Measurements from ENCODE around the gene ODF4. TPM values are rescaled to one million over a fixed set of nuclear protein-coding genes. Genes with fewer than 3 reads are reported as not detected.
A peak's percentile ranks its signal among the peaks of the same experiment; 100 is the strongest.
"Not testable (repeated sequence)": the region's sequence is repeated elsewhere in the genome, so short reads cannot be mapped to it uniquely, and the experiment has no call there.

ODF4 gene
- total RNA-seq, 2 experiments from 2014 or later, result not detected

GRCh38 chr17:8377422-8377821 is 37.8 kb downstream of the ODF4 start:
- POLR2A ChIA-PET, result interaction anchor here (0.8 kb wide), 1 partner anchor 15 kb away, joined by 3 read pairs; no protein-coding TSS in a partner anchor
- CTCF ChIA-PET, result interaction anchor here (0.6 to 1.6 kb wide), 5 partner anchors 9 to 239 kb away, joined by 3 to 6 read pairs (median 4); no protein-coding TSS in a partner anchor
- peaks cover 65% of the 10 kb centered on the region for H3K4me1 Mint-ChIP-seq
- no peaks in the 10 kb centered on the region for H3K9me3 Mint-ChIP-seq
- peaks cover 56% of the 10 kb centered on the region for H3K36me3 Mint-ChIP-seq (ENCODE audit: low read depth)
- no peak for DNase-seq
- no peaks in the 10 kb centered on the region for H3K27me3 Mint-ChIP-seq
- peak overlapping the region; percentile 86 for H3K27ac Mint-ChIP-seq
- peak overlapping the region; percentile 77 for H3K4me3 Mint-ChIP-seq

GRCh38 chr17:8378117-8378516 is 38.5 kb downstream of the ODF4 start:
- peak overlapping the region; percentile 64 for H3K27ac Mint-ChIP-seq

GRCh38 chr17:8380049-8380448 is 40.4 kb downstream of the ODF4 start:
- ChIA-PET POLR2A (interaction anchor here (0.7 kb wide), 1 partner anchor 15 kb away, joined by 3 read pairs; no protein-coding TSS in a partner anchor), CTCF (no interaction called here)
- Mint-ChIP-seq H3K9me3 (no peaks in the 10 kb centered on the region), H3K27ac (no peak overlapping the region), H3K4me3 (peak overlapping the region; percentile 52), H3K36me3 (ENCODE audit: low read depth) (peaks cover 63% of the 10 kb centered on the region), H3K27me3 (no peaks in the 10 kb centered on the region), H3K4me1 (peaks cover 83% of the 10 kb centered on the region)
- DNase-seq, result no peak

More at GRCh38 chr17:8378117-8378516, 38.5 kb downstream of the ODF4 start:
- DNase-seq, H3K27me3 Mint-ChIP-seq, POLR2A ChIA-PET, CTCF ChIA-PET, H3K4me3 Mint-ChIP-seq, H3K9me3 Mint-ChIP-seq: not testable (repeated sequence)
- Mint-ChIP-seq H3K36me3 (ENCODE audit: low read depth) (peaks cover 63% of the 10 kb centered on the region), H3K4me1 (peaks cover 72% of the 10 kb centered on the region)

GRCh38 chr17:8382052-8382879 is 42.6 kb downstream of the ODF4 start:
- Mint-ChIP-seq H3K9me3 (no peaks in the 10 kb centered on the region), H3K27me3 (no peaks in the 10 kb centered on the region), H3K27ac (peak overlapping the region; percentile 98), H3K36me3 (ENCODE audit: low read depth) (peaks cover 48% of the 10 kb centered on the region), H3K4me1 (peaks cover 76% of the 10 kb centered on the region), H3K4me3 (peak overlapping the region; percentile 99)
- no peak for DNase-seq
- ChIA-PET POLR2A (interaction anchor here (0.6 kb wide), 1 partner anchor 178 kb away, joined by 4 read pairs; no protein-coding TSS in a partner anchor), CTCF (interaction anchor here (0.7 to 2.7 kb wide), 9 partner anchors 9 to 403 kb away, joined by 3 to 20 read pairs (median 7); no protein-coding TSS in a partner anchor)

- POLR2A ChIA-PET, result no interaction called here
- CTCF ChIA-PET, result interaction anchor here (0.7 to 2.7 kb wide), 8 partner anchors 9 to 363 kb away, joined by 3 to 20 read pairs (median 6); no protein-coding TSS in a partner anchor
- peak overlapping the region; percentile 99 for H3K4me3 Mint-ChIP-seq
- peaks cover 44% of the 10 kb centered on the region for H3K36me3 Mint-ChIP-seq (ENCODE audit: low read depth)
- no peaks in the 10 kb centered on the region for H3K27me3 Mint-ChIP-seq
- H3K9me3 Mint-ChIP-seq, result no peaks in the 10 kb centered on the region
- no peak for DNase-seq
- peaks cover 72% of the 10 kb centered on the region for H3K4me1 Mint-ChIP-seq
- peak overlapping the region; percentile 98 for H3K27ac Mint-ChIP-seq
These were observed 43.2 kb downstream of the ODF4 start for GRCh38 chr17:8382880-8383142.

- H3K27ac Mint-ChIP-seq, result peak within 1 kb of the TSS; percentile 98
- ChIA-PET CTCF (interaction anchor here (0.5 to 2.7 kb wide), 41 partner anchors 8 to 1171 kb away, joined by 3 to 20 read pairs (median 3); partner anchors contain the start of genes AURKB, NDEL1, RNF222 and SLC25A35), POLR2A (interaction anchor here (0.6 kb wide), 1 partner anchor 362 kb away, joined by 5 read pairs; no protein-coding TSS in a partner anchor)
- H3K4me3 Mint-ChIP-seq, result peak within 1 kb of the TSS; percentile 99
- H3K4me1 Mint-ChIP-seq, result peaks cover 68% of the 10 kb centered on the region
- peak; percentile 98 for DNase-seq
- H3K9me3 Mint-ChIP-seq, result no peaks in the 10 kb centered on the region
- peaks cover 44% of the 10 kb centered on the region for H3K36me3 Mint-ChIP-seq (ENCODE audit: low read depth)
- H3K27me3 Mint-ChIP-seq, result no peaks in the 10 kb centered on the region
These were observed 43.6 kb downstream of the ODF4 start, which contains the start of gene RPL26 for GRCh38 chr17:8383143-8383822. Gene RPL26, minus strand, starts transcription at chr17:8383193. Its CDS starts 883 bp downstream, at chr17:8382310.

- DNase-seq, result no peak
- ChIA-PET POLR2A (no interaction called here), CTCF (no interaction called here)
- no peaks in the 10 kb centered on the region for H3K9me3 Mint-ChIP-seq
- H3K4me1 Mint-ChIP-seq, result peaks cover 53% of the 10 kb centered on the region
- peak overlapping the region; percentile 99 for H3K4me3 Mint-ChIP-seq
- H3K27me3 Mint-ChIP-seq, result no peaks in the 10 kb centered on the region
- peaks cover 30% of the 10 kb centered on the region for H3K36me3 Mint-ChIP-seq (ENCODE audit: low read depth)
- peak overlapping the region; percentile 98 for H3K27ac Mint-ChIP-seq
These were observed 45.2 kb downstream of the ODF4 start for GRCh38 chr17:8384801-8385378.

GRCh38 chr17:8386841-8387240 is 47.2 kb downstream of the ODF4 start:
- no peak for DNase-seq
- H3K4me3 Mint-ChIP-seq, result no peak overlapping the region
- POLR2A ChIA-PET, result no interaction called here
- H3K27me3 Mint-ChIP-seq, result no peaks in the 10 kb centered on the region
- peaks cover 12% of the 10 kb centered on the region for H3K36me3 Mint-ChIP-seq (ENCODE audit: low read depth)
- no peaks in the 10 kb centered on the region for H3K9me3 Mint-ChIP-seq
- peaks cover 35% of the 10 kb centered on the region for H3K4me1 Mint-ChIP-seq
- peak overlapping the region; percentile 66 for H3K27ac Mint-ChIP-seq
- CTCF ChIA-PET, result interaction anchor here (0.7 to 1.6 kb wide), 2 partner anchors 10 to 841 kb away, joined by 4 read pairs; partner anchors contain the start of gene KRABD2

GRCh38 chr17:8387914-8388651 is 48.4 kb downstream of the ODF4 start:
- CTCF ChIA-PET, result no interaction called here
- no peaks in the 10 kb centered on the region for H3K9me3 Mint-ChIP-seq
- peaks cover under 1% of the 10 kb centered on the region for H3K36me3 Mint-ChIP-seq (ENCODE audit: low read depth)
- POLR2A ChIA-PET, result no interaction called here
- DNase-seq, result no peak
- no peak overlapping the region for H3K27ac Mint-ChIP-seq
- no peak overlapping the region for H3K4me3 Mint-ChIP-seq
- no peaks in the 10 kb centered on the region for H3K27me3 Mint-ChIP-seq
- peaks cover 25% of the 10 kb centered on the region for H3K4me1 Mint-ChIP-seq

- CTCF ChIA-PET, result interaction anchor here (0.8 to 2.4 kb wide), 4 partner anchors 8 to 273 kb away, joined by 3 to 15 read pairs (median 6); partner anchors contain the start of genes ALOXE3 and KRABD2
- peaks cover 14% of the 10 kb centered on the region for H3K27me3 Mint-ChIP-seq
- H3K9me3 Mint-ChIP-seq, result no peaks in the 10 kb centered on the region
- DNase-seq, result no peak
- peaks cover 4% of the 10 kb centered on the region for H3K36me3 Mint-ChIP-seq (ENCODE audit: low read depth)
- POLR2A ChIA-PET, result no interaction called here
- peaks cover 13% of the 10 kb centered on the region for H3K4me1 Mint-ChIP-seq
- no peak overlapping the region for H3K4me3 Mint-ChIP-seq
- no peak overlapping the region for H3K27ac Mint-ChIP-seq
These were observed 52.1 kb downstream of the ODF4 start for GRCh38 chr17:8391711-8392110.

- CTCF ChIA-PET, result interaction anchor here (1.0 to 2.4 kb wide), 3 partner anchors 9 to 15 kb away, joined by 3 to 15 read pairs (median 9); partner anchors contain the start of gene KRABD2
- no peak for DNase-seq
- Mint-ChIP-seq H3K4me3 (no peak overlapping the region), H3K27me3 (peaks cover 14% of the 10 kb centered on the region), H3K27ac (peak overlapping the region; percentile 57), H3K9me3 (no peaks in the 10 kb centered on the region), H3K4me1 (peaks cover 12% of the 10 kb centered on the region), H3K36me3 (ENCODE audit: low read depth) (peaks cover 4% of the 10 kb centered on the region)
- POLR2A ChIA-PET, result interaction anchor here (1.0 kb wide), 1 partner anchor 15 kb away, joined by 3 read pairs; the partner anchor contains the start of gene KRABD2
These were observed 52.6 kb downstream of the ODF4 start for GRCh38 chr17:8392274-8392673.

Data from activated CD4-positive, alpha-beta T cell treated with anti-CD3 and anti-CD28 coated beads, Interleukin-2, amount 10 ng/mL, durations not matched to agents 7 days and 5 days (primary cell).